SHP77 (cell line): ENCODE data around the gene SLC35B2.

Source experiments
- DNase-seq, 2 experiments: peaks; one replicate each; lab custom pipeline; 2025; lab: John Stamatoyannopoulos, UW

Gene SLC35B2

GRCh38 chr6:44254191-44255104 is 2.9 kb downstream of the SLC35B2 start:
- no peak for DNase-seq

GRCh38 chr6:44253307-44254101 is 3.8 kb downstream of the SLC35B2 start:
- DNase-seq, result peak in 1 of 2 experiments; percentile 44

- no peak for DNase-seq
These were observed 5.5 kb downstream of the SLC35B2 start for GRCh38 chr6:44251576-44252524.

- no peak for DNase-seq
These were observed 6.6 kb downstream of the SLC35B2 start for GRCh38 chr6:44250718-44251123.

- DNase-seq, result no peak
These were observed 7.1 kb downstream of the SLC35B2 start for GRCh38 chr6:44250067-44250717.

GRCh38 chr6:44249082-44249748 is 8.1 kb downstream of the SLC35B2 start:
- no peak for DNase-seq

- DNase-seq, result no peak
These were observed 8.7 kb downstream of the SLC35B2 start for GRCh38 chr6:44248579-44248978.

GRCh38 chr6:44247338-44248302 is 9.7 kb downstream of the SLC35B2 start:
- no peak for DNase-seq

GRCh38 chr6:44246663-44247337 is 10.5 kb downstream of the SLC35B2 start, which contains the start of gene HSP90AB1:
Gene HSP90AB1 (plus strand): TSS chr6:44247101. CDS start chr6:44248630, 1,529 bp downstream.
- DNase-seq, result peak; percentile 96

GRCh38 chr6:44245912-44246662 is 11.2 kb downstream of the SLC35B2 start:
- peak; percentile 76 to 94 for DNase-seq

- no peak for DNase-seq
These were observed 11.9 kb downstream of the SLC35B2 start for GRCh38 chr6:44245391-44245911.

- DNase-seq, result no peak
These were observed 14.0 kb downstream of the SLC35B2 start for GRCh38 chr6:44243345-44243744.

GRCh38 chr6:44238687-44239350 is 18.5 kb downstream of the SLC35B2 start:
- DNase-seq, result peak in 1 of 2 experiments; percentile 28

- peak; percentile 33 to 63 for DNase-seq
These were observed 19.4 kb downstream of the SLC35B2 start for GRCh38 chr6:44237813-44238433.

GRCh38 chr6:44237021-44237812 is 20.1 kb downstream of the SLC35B2 start:
- peak; percentile 88 to 92 for DNase-seq
